Measurements from ENCODE around the gene ENO3.
A peak's percentile ranks its signal among the peaks of the same experiment; 100 is the strongest.

Gene ENO3

DNA sequence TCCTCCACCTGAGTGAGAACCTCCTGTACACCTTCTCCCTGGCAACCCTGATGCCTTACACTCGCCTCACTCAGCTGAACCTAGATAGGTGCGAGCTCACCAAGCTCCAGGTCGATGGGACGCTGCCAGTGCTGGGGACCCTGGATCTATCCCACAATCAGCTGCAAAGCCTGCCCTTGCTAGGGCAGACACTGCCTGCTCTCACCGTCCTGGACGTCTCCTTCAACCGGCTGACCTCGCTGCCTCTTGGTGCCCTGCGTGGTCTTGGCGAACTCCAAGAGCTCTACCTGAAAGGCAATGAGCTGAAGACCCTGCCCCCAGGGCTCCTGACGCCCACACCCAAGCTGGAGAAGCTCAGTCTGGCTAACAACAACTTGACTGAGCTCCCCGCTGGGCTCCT, 18.2 kb upstream of the ENO3 start:
- Histone ChIP-seq H3K27me3 (ENCODE audit: control insufficient read depth, insufficient read depth, low read length) (no peaks in the 10 kb centered on the region), H2AFZ (no peak overlapping the region), H3K9me3 (ENCODE audit: control insufficient read depth, low read length) (no peaks in the 10 kb centered on the region), H3K4me3 (ENCODE audit: low read depth, low read length) (no peak overlapping the region), H3K36me3 (ENCODE audit: control insufficient read depth, insufficient read depth, low read length) (no peaks in the 10 kb centered on the region), H3K79me2 (no peaks in the 10 kb centered on the region), H3K4me1 (no peaks in the 10 kb centered on the region), H3K27ac (no peak overlapping the region), H3K9ac (no peak overlapping the region), H3K4me2 (ENCODE audit: low read length) (no peak overlapping the region)
- TF ChIP-seq, protein P1, sequence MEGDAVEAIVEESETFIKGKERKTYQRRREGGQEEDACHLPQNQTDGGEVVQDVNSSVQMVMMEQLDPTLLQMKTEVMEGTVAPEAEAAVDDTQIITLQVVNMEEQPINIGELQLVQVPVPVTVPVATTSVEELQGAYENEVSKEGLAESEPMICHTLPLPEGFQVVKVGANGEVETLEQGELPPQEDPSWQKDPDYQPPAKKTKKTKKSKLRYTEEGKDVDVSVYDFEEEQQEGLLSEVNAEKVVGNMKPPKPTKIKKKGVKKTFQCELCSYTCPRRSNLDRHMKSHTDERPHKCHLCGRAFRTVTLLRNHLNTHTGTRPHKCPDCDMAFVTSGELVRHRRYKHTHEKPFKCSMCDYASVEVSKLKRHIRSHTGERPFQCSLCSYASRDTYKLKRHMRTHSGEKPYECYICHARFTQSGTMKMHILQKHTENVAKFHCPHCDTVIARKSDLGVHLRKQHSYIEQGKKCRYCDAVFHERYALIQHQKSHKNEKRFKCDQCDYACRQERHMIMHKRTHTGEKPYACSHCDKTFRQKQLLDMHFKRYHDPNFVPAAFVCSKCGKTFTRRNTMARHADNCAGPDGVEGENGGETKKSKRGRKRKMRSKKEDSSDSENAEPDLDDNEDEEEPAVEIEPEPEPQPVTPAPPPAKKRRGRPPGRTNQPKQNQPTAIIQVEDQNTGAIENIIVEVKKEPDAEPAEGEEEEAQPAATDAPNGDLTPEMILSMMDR (IDR thresholded peaks at IDR 0.05): no peak

DNA sequence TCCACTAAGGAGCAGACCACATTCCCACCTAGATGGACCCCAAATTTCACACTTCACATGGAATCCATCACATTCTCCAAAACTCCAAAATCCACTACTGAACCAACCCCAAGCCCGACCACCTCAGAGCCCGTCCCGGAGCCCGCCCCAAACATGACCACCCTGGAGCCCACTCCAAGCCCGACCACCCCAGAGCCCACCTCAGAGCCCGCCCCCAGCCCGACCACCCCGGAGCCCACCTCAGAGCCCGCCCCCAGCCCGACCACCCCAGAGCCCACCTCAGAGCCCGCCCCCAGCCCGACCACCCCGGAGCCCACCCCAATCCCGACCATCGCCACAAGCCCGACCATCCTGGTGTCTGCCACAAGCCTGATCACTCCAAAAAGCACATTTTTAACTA, 17.3 kb upstream of the ENO3 start:
- Histone ChIP-seq H3K27me3 (ENCODE audit: control insufficient read depth, insufficient read depth, low read length) (no peaks in the 10 kb centered on the region), H3K79me2 (peaks cover 4% of the 10 kb centered on the region), H3K9ac (no peak overlapping the region), H3K4me3 (ENCODE audit: low read depth, low read length) (no peak overlapping the region), H2AFZ (no peak overlapping the region), H3K9me3 (ENCODE audit: control insufficient read depth, low read length) (no peaks in the 10 kb centered on the region), H3K27ac (no peak overlapping the region), H3K4me1 (peaks cover 6% of the 10 kb centered on the region), H3K4me2 (ENCODE audit: low read length) (no peak overlapping the region), H3K36me3 (ENCODE audit: control insufficient read depth, insufficient read depth, low read length) (no peaks in the 10 kb centered on the region)
- TF ChIP-seq, protein P1 (IDR thresholded peaks at IDR 0.05): no peak

DNA sequence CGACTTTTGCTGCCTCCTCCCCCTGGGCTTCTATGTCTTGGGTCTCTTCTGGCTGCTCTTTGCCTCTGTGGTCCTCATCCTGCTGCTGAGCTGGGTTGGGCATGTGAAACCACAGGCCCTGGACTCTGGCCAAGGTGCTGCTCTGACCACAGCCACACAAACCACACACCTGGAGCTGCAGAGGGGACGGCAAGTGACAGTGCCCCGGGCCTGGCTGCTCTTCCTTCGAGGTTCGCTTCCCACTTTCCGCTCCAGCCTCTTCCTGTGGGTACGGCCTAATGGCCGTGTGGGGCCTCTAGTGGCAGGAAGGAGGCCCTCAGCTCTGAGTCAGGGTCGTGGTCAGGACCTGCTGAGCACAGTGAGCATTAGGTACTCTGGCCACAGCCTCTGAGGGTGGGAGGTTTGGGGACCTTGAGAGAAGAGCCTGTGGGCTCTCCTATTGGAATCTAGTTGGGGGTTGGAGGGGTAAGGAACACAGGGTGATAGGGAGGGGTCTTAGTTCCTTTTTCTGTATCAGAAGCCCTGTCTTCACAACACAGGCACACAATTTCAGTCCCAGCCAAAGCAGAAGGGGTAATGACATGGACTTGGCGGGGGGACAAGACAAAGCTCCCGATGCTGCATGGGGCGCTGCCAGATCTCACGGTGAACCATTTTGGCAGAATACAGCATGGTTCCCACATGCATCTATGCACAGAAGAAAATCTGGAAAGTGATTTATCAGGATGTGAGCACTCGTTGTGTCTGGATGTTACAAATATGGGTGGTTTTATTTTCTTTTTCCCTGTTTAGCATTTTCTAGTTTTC, 16.5 kb upstream of the ENO3 start:
- Histone ChIP-seq H3K27me3 (ENCODE audit: control insufficient read depth, insufficient read depth, low read length) (no peaks in the 10 kb centered on the region), H3K79me2 (peaks cover 8% of the 10 kb centered on the region), H3K36me3 (ENCODE audit: control insufficient read depth, insufficient read depth, low read length) (no peaks in the 10 kb centered on the region), H3K4me3 (ENCODE audit: low read depth, low read length) (no peak overlapping the region), H3K27ac (no peak overlapping the region), H3K4me1 (peaks cover 6% of the 10 kb centered on the region), H3K9me3 (ENCODE audit: control insufficient read depth, low read length) (no peaks in the 10 kb centered on the region), H3K4me2 (ENCODE audit: low read length) (no peak overlapping the region), H3K9ac (no peak overlapping the region), H2AFZ (peak overlapping the region; percentile 16)
- TF ChIP-seq, protein P1 (IDR thresholded peaks at IDR 0.05): no peak

DNA sequence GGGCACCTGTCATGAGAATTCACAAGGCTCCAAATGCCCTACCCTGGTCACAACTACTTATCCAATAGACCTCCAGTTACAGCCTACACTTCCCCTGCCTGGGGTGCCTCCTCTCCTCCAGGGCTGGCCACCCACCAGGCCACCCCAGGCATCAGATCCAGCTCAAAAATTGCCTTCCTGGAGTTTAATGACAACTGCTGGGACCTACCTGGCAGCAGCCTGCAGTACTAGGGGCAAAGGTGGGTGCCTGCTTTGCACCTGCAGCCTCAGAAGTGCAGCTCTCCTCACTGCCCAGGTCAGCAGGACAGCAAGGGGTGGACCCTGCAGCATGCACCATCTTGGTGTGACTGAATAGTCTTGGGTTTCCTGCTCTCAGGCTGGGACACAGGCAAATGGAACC, 15.3 kb upstream of the ENO3 start:
- Histone ChIP-seq H3K9me3 (ENCODE audit: control insufficient read depth, low read length) (no peaks in the 10 kb centered on the region), H3K27ac (no peak overlapping the region), H3K4me1 (peaks cover 6% of the 10 kb centered on the region), H3K79me2 (peaks cover 9% of the 10 kb centered on the region), H3K9ac (no peak overlapping the region), H2AFZ (no peak overlapping the region), H3K36me3 (ENCODE audit: control insufficient read depth, insufficient read depth, low read length) (no peaks in the 10 kb centered on the region), H3K27me3 (ENCODE audit: control insufficient read depth, insufficient read depth, low read length) (no peaks in the 10 kb centered on the region), H3K4me2 (ENCODE audit: low read length) (no peak overlapping the region), H3K4me3 (ENCODE audit: low read depth, low read length) (no peak overlapping the region)
- TF ChIP-seq, protein P1 (IDR thresholded peaks at IDR 0.05): no peak

DNA sequence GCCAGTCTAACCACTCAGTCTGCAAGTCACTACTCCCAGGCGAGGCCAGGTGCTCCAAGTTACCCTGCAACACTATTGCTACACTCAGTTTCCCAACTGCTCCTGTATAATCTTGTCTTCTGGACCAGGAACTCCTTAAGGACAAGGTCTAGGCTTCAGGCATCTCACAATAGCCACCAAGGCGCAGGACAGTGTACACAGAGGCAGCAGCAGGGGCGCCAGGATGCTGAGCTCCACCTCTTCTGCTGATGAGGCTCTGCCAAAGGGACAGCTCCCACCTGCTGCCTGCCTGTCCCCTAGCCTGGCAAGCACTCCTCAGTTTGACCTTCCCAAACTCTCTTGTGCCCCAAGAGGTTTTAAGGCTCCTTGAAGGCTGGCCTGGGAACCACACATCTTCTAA, 14.5 kb upstream of the ENO3 start:
- no peak overlapping the region for H3K9ac ChIP-seq
- TF ChIP-seq, protein P1 (IDR thresholded peaks at IDR 0.05): no peak
- H3K27ac ChIP-seq: no peak overlapping the region
- H3K27me3 ChIP-seq (ENCODE audit: control insufficient read depth, insufficient read depth, low read length): no peaks in the 10 kb centered on the region
- H3K36me3 ChIP-seq (ENCODE audit: control insufficient read depth, insufficient read depth, low read length): no peaks in the 10 kb centered on the region
- no peak overlapping the region for H2AFZ ChIP-seq
- H3K4me3 ChIP-seq (ENCODE audit: low read depth, low read length): no peak overlapping the region
- no peaks in the 10 kb centered on the region for H3K9me3 ChIP-seq (ENCODE audit: control insufficient read depth, low read length)
- H3K4me1 ChIP-seq: peaks cover 12% of the 10 kb centered on the region
- no peak overlapping the region for H3K4me2 ChIP-seq (ENCODE audit: low read length)
- H3K79me2 ChIP-seq: peaks cover 15% of the 10 kb centered on the region
